Measurements from ENCODE around the gene NCKAP5. TPM values are rescaled to one million over a fixed set of nuclear protein-coding genes. Genes with fewer than 3 reads are reported as not detected.

The NCKAP5 gene
- total RNA-seq, 1 experiment from 2014 or later, result not detected

- DNase-seq (ENCODE audit: low spot score), result no peak
These were observed 185.7 kb downstream of the NCKAP5 start for GRCh38 chr2:133382566-133382965.

- no peak for DNase-seq (ENCODE audit: low spot score)
These were observed 187.3 kb downstream of the NCKAP5 start for GRCh38 chr2:133380991-133381390.

GRCh38 chr2:133378928-133379549 is 189.2 kb downstream of the NCKAP5 start:
- DNase-seq (ENCODE audit: low spot score), result no peak

GRCh38 chr2:133378386-133378785 is 189.9 kb downstream of the NCKAP5 start:
- no peak for DNase-seq (ENCODE audit: low spot score)

GRCh38 chr2:133377599-133377998 is 190.7 kb downstream of the NCKAP5 start:
- no peak for DNase-seq (ENCODE audit: low spot score)

- no peak for DNase-seq (ENCODE audit: low spot score)
These were observed 191.2 kb downstream of the NCKAP5 start for GRCh38 chr2:133377021-133377481.

GRCh38 chr2:133374781-133375180 is 193.5 kb downstream of the NCKAP5 start:
- DNase-seq (ENCODE audit: low spot score), result no peak

GRCh38 chr2:133371286-133371685 is 197.0 kb downstream of the NCKAP5 start:
- no peak for DNase-seq (ENCODE audit: low spot score)

- no peak for DNase-seq (ENCODE audit: low spot score)
These were observed 198.2 kb downstream of the NCKAP5 start for GRCh38 chr2:133369901-133370658.

GRCh38 chr2:133365117-133365516 is 203.1 kb downstream of the NCKAP5 start:
- no peak for DNase-seq (ENCODE audit: low spot score)

GRCh38 chr2:133364636-133365035 is 203.6 kb downstream of the NCKAP5 start:
- DNase-seq (ENCODE audit: low spot score), result no peak

GRCh38 chr2:133363884-133364283 is 204.4 kb downstream of the NCKAP5 start:
- no peak for DNase-seq (ENCODE audit: low spot score)

- DNase-seq (ENCODE audit: low spot score), result no peak
These were observed 206.2 kb downstream of the NCKAP5 start for GRCh38 chr2:133362061-133362476.

- no peak for DNase-seq (ENCODE audit: low spot score)
These were observed 207.4 kb downstream of the NCKAP5 start for GRCh38 chr2:133360882-133361281.

GRCh38 chr2:133360190-133360589 is 208.1 kb downstream of the NCKAP5 start:
- DNase-seq (ENCODE audit: low spot score), result no peak

- DNase-seq (ENCODE audit: low spot score), result no peak
These were observed 215.5 kb downstream of the NCKAP5 start for GRCh38 chr2:133352719-133353118.

- DNase-seq (ENCODE audit: low spot score), result no peak
These were observed 221.6 kb downstream of the NCKAP5 start for GRCh38 chr2:133346654-133347053.

- DNase-seq (ENCODE audit: low spot score), result no peak
These were observed 222.6 kb downstream of the NCKAP5 start for GRCh38 chr2:133345638-133346037.

GRCh38 chr2:133344849-133345248 is 223.4 kb downstream of the NCKAP5 start:
- DNase-seq (ENCODE audit: low spot score), result no peak

GRCh38 chr2:133343018-133343352 is 225.3 kb downstream of the NCKAP5 start:
- DNase-seq (ENCODE audit: low spot score), result no peak

- no peak for DNase-seq (ENCODE audit: low spot score)
These were observed 225.8 kb downstream of the NCKAP5 start for GRCh38 chr2:133342286-133343017.

- DNase-seq (ENCODE audit: low spot score), result no peak
These were observed 226.7 kb downstream of the NCKAP5 start for GRCh38 chr2:133341575-133341974.

- no peak for DNase-seq (ENCODE audit: low spot score)
These were observed 230.0 kb downstream of the NCKAP5 start for GRCh38 chr2:133338224-133338623.
